DOHH2 (cell line): ENCODE measurements around the gene KRTAP10-6.

Experiments used
- H3F3A ChIP-seq: fragments of 200-600 bp; sonication (generic), shearing (Covaris generic); 2 replicates; pipeline ENCODE4 v1.6.0; 2016; ENCODE audit warnings: antibody characterized with exemption, mild to moderate bottlenecking; ENCODE audit not compliant: control insufficient read depth, insufficient read depth
- H3K27ac ChIP-seq: fragments of 200-600 bp; sonication (generic); 2 replicates; pipeline ENCODE4 v1.5.1; 2014; ENCODE audit warnings: low read depth, mild to moderate bottlenecking, low read length, moderate library complexity
- H3K27me3 ChIP-seq: fragments of 200-600 bp; sonication (generic); 2 replicates; pipeline ENCODE4 v1.6.1; 2014; ENCODE audit warnings: mild to moderate bottlenecking, low read length, mixed read lengths; ENCODE audit not compliant: control insufficient read depth
- H3K36me3 ChIP-seq: fragments of 200-600 bp; sonication (generic); 2 replicates; pipeline ENCODE4 v1.6.1; 2014; ENCODE audit warnings: mild to moderate bottlenecking, low read length, moderate library complexity, mixed read lengths; ENCODE audit not compliant: control insufficient read depth
- H3K4me1 ChIP-seq: fragments of 200-600 bp; sonication (generic); 2 replicates; pipeline ENCODE4 v1.6.1; 2014; ENCODE audit warnings: mild to moderate bottlenecking, low read length, mixed read lengths; ENCODE audit not compliant: control insufficient read depth
- H3K4me2 ChIP-seq: fragments of 200-600 bp; sonication (generic); 2 replicates; pipeline ENCODE4 v1.6.0; 2014; ENCODE audit warnings: mild to moderate bottlenecking, low read length, moderate library complexity
- H3K4me3 ChIP-seq: fragments of 200-600 bp; sonication (generic); 2 replicates; pipeline ENCODE4 v1.5.1; 2014; ENCODE audit warnings: mild to moderate bottlenecking, low read length, mixed read lengths
- H3K79me2 ChIP-seq: fragments of 200-600 bp; sonication (generic); 2 replicates; pipeline ENCODE4 v1.6.1; 2014; ENCODE audit warnings: mild to moderate bottlenecking, low read length, mixed read lengths; ENCODE audit not compliant: control insufficient read depth
- H3K9me2 ChIP-seq: fragments of 200-600 bp; sonication (generic); replicated peaks from 2 replicates; pipeline ENCODE4 v1.6.1; 2014; ENCODE audit warnings: mild to moderate bottlenecking, low read length, mixed read lengths; ENCODE audit not compliant: control insufficient read depth
- H3K9me3 ChIP-seq: fragments of 200-600 bp; sonication (generic); 2 replicates; pipeline ENCODE4 v1.6.1; 2014; ENCODE audit warnings: antibody characterized with exemption, low read length, mixed read lengths; ENCODE audit not compliant: control insufficient read depth, insufficient read depth
- H4K20me1 ChIP-seq: fragments of 200-600 bp; sonication (generic); 2 replicates; pipeline ENCODE4 v1.6.0; 2014; ENCODE audit warnings: low read depth, mild to moderate bottlenecking, antibody characterized with exemption, low read length, moderate library complexity; ENCODE audit not compliant: control insufficient read depth, insufficient read depth
- CTCF ChIP-seq: fragments of 200-600 bp; sonication (generic); IDR thresholded peaks from one replicate; pipeline ENCODE4 v1.5.1; 2014; ENCODE audit warnings: antibody characterized with exemption, mild to moderate bottlenecking, low read depth, low read length; ENCODE audit not compliant: poor library complexity, severe bottlenecking
- EZH2phosphoT487 ChIP-seq: fragments of 200-600 bp; sonication (generic); IDR thresholded peaks from 2 replicates; pipeline ENCODE4 v1.6.1; 2017; ENCODE audit warnings: borderline replicate concordance, mild to moderate bottlenecking, antibody characterized with exemption, low read length, moderate library complexity, mixed read lengths

Gene KRTAP10-6

GRCh38 chr21:44556879-44557278 lies 35.4 kb downstream of the KRTAP10-6 start:
- no peak overlapping the region for H3K4me3 ChIP-seq
- peaks cover 6% of the 10 kb centered on the region; the same call in 1 of the 2 replicates for H3K27me3 ChIP-seq
- no peaks in the 10 kb centered on the region for H3K9me2 ChIP-seq
- H3K79me2 ChIP-seq = no peaks in the 10 kb centered on the region
- no peak for TF ChIP-seq EZH2phosphoT487
- TF ChIP-seq CTCF = no peak
- H3K9me3 ChIP-seq = no peaks in the 10 kb centered on the region
- no peaks in the 10 kb centered on the region for H3K36me3 ChIP-seq
- H3K27ac ChIP-seq = no peak overlapping the region
- no peak overlapping the region for H3K4me2 ChIP-seq
- H3F3A ChIP-seq = no peaks in the 10 kb centered on the region
- H3K4me1 ChIP-seq = no peaks in the 10 kb centered on the region
- no peaks in the 10 kb centered on the region for H4K20me1 ChIP-seq

GRCh38 chr21:44555200-44555875 lies 37.0 kb downstream of the KRTAP10-6 start:
- no peaks in the 10 kb centered on the region for H3K4me1 ChIP-seq
- no peaks in the 10 kb centered on the region for H4K20me1 ChIP-seq
- H3K9me2 ChIP-seq = no peaks in the 10 kb centered on the region
- no peak overlapping the region for H3K4me3 ChIP-seq
- no peak overlapping the region for H3K4me2 ChIP-seq
- no peaks in the 10 kb centered on the region for H3K36me3 ChIP-seq
- no peak overlapping the region for H3K27ac ChIP-seq
- no peaks in the 10 kb centered on the region for H3F3A ChIP-seq
- TF ChIP-seq CTCF (no peak), EZH2phosphoT487 (no peak)
- no peaks in the 10 kb centered on the region for H3K9me3 ChIP-seq
- peaks cover 6% of the 10 kb centered on the region; the same call in 1 of the 2 replicates for H3K27me3 ChIP-seq
- no peaks in the 10 kb centered on the region for H3K79me2 ChIP-seq

- Histone ChIP-seq H3K79me2 (no peaks in the 10 kb centered on the region), H3K9me3 (peaks cover 2% of the 10 kb centered on the region; the same call in 1 of the 2 replicates), H3K4me2 (no peak overlapping the region), H4K20me1 (no peaks in the 10 kb centered on the region), H3K36me3 (no peaks in the 10 kb centered on the region), H3K27ac (no peak overlapping the region), H3K4me1 (peaks cover 3% of the 10 kb centered on the region), H3K9me2 (no peaks in the 10 kb centered on the region), H3F3A (no peaks in the 10 kb centered on the region), H3K27me3 (no peaks in the 10 kb centered on the region), H3K4me3 (no peak overlapping the region)
- TF ChIP-seq EZH2phosphoT487 (no peak), CTCF (no peak)
Measured at GRCh38 chr21:44552681-44553080, 39.6 kb downstream of the KRTAP10-6 start.
